NCI-H1694 treated with DMSO at 0.1 percent for 48 hours (cell line): ENCODE results near the gene VWF.
A peak's percentile ranks its signal among the peaks of the same experiment; 100 is the strongest.

ENCODE experiments used
- DNase-seq: peaks from one replicate; lab custom pipeline; 2025; lab: John Stamatoyannopoulos, UW

VWF gene

GRCh38 chr12:5982106-5982505 lies 142.4 kb downstream of the VWF start:
- no peak for DNase-seq

- DNase-seq = no peak
Measured at GRCh38 chr12:5977556-5977955, 146.9 kb downstream of the VWF start.

- DNase-seq = no peak
Measured at GRCh38 chr12:5976711-5977110, 147.8 kb downstream of the VWF start.

GRCh38 chr12:5976196-5976595 lies 148.3 kb downstream of the VWF start:
- no peak for DNase-seq

- DNase-seq = no peak
Measured at GRCh38 chr12:5973461-5974115, 150.9 kb downstream of the VWF start.

- no peak for DNase-seq
Measured at GRCh38 chr12:5972387-5972786, 152.1 kb downstream of the VWF start.

GRCh38 chr12:5971194-5971850 lies 153.1 kb downstream of the VWF start:
- DNase-seq = no peak

GRCh38 chr12:5969974-5970690 lies 154.3 kb downstream of the VWF start:
- DNase-seq = no peak

GRCh38 chr12:5969156-5969973 lies 155.1 kb downstream of the VWF start:
- DNase-seq = no peak

GRCh38 chr12:5967645-5968415 lies 156.6 kb downstream of the VWF start:
- DNase-seq = no peak

GRCh38 chr12:5966486-5967095 lies 157.9 kb downstream of the VWF start:
- no peak for DNase-seq

- peak; percentile 37 for DNase-seq
Measured at GRCh38 chr12:5965950-5966383, 158.5 kb downstream of the VWF start.

- no peak for DNase-seq
Measured at GRCh38 chr12:5964913-5965900, 159.3 kb downstream of the VWF start.

- DNase-seq = no peak
Measured at GRCh38 chr12:5963515-5963914, 161.0 kb downstream of the VWF start.

GRCh38 chr12:5960783-5961182 lies 163.7 kb downstream of the VWF start:
- no peak for DNase-seq

GRCh38 chr12:5956987-5957386 lies 167.5 kb downstream of the VWF start:
- DNase-seq = no peak

- DNase-seq = no peak
Measured at GRCh38 chr12:5954661-5955060, 169.8 kb downstream of the VWF start.

GRCh38 chr12:5953835-5954586 lies 170.5 kb downstream of the VWF start:
- no peak for DNase-seq

- no peak for DNase-seq
Measured at GRCh38 chr12:5952031-5952430, 172.4 kb downstream of the VWF start.
